H1 (cell line): ENCODE results near the gene KCNV2.

Source experiments
- EZH2 ChIP-seq: fragments of 200-600 bp; sonication (generic); IDR thresholded peaks from 2 replicates; pipeline ENCODE4 v1.7.1; 2012; ENCODE audit warnings: low read depth, mild to moderate bottlenecking, moderate library complexity, low read length, inconsistent platforms; ENCODE audit not compliant: severe bottlenecking
- RAD21 ChIP-seq, 2 experiments: IDR thresholded peaks in 1 of 2; conservative IDR thresholded peaks in 1 of 2; 2 replicates each; pipeline ENCODE4 v1.6.1; 2011; ENCODE audit warnings: low read depth in 2 of 2, low read length in 2 of 2, improper control_type of control experiment in 1 of 2, inconsistent platforms in 1 of 2, mild to moderate bottlenecking in 1 of 2, moderate library complexity in 1 of 2
- TF ChIP-seq, protein P1 (sequence below), 3 experiments: IDR thresholded peaks; 1 replicate in 2 of 3; 2 replicates in 1 of 3; pipeline versions ENCODE4 v1.5.1 to v1.6.1; 2011; ENCODE audit warnings: low read length in 3 of 3, mild to moderate bottlenecking in 3 of 3, inconsistent platforms in 2 of 3, low read depth in 1 of 3, moderate library complexity in 1 of 3; ENCODE audit not compliant: insufficient read depth in 1 of 3; ENCODE audit errors: control extremely low read depth in 1 of 3

DNA sequence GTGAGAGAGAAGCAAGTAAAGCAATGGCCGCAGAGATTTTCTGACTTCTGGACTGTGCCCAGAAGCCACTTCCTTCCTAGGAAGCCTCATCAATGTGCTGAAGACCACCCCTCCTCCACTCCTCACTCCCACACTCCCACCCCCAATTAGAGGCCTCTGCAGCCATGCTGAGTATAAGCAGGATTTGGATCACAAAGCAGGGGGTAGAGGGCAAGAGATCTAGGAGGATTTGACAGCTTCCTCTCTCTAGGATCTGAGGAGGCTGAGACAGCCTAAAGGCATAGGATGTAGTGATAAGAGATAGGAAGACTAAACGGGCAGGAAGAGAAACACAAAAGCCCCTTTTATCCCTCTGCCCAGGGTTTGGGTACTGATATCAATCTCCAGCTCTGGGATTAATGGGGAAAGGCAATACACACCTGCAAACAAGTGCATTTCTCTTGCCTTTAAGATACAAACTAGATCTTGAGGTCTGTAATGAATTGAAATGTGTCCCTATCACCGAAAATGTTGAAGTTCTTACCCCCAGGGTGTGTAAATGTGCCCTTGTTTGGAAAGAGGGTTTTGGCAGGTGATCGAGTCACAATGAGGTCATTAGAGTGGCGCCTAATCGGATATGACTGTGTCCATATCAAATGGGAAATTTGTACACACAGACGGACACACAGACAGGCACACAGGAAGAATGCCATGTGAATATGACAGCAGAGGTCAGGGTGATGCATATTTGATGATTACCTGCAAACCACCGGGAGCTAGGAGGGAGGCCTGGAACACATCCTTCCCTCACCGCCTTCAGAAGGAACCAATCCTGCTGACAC, 28.5 kb downstream of the KCNV2 start:
- no peak for TF ChIP-seq RAD21 (IDR thresholded peaks at IDR 0.05 in 1 of 2, conservative IDR thresholded peaks at IDR 0.05 in 1 of 2; ENCODE audit: low read depth in 2 of 2, low read length in 2 of 2)
- TF ChIP-seq, protein P1, sequence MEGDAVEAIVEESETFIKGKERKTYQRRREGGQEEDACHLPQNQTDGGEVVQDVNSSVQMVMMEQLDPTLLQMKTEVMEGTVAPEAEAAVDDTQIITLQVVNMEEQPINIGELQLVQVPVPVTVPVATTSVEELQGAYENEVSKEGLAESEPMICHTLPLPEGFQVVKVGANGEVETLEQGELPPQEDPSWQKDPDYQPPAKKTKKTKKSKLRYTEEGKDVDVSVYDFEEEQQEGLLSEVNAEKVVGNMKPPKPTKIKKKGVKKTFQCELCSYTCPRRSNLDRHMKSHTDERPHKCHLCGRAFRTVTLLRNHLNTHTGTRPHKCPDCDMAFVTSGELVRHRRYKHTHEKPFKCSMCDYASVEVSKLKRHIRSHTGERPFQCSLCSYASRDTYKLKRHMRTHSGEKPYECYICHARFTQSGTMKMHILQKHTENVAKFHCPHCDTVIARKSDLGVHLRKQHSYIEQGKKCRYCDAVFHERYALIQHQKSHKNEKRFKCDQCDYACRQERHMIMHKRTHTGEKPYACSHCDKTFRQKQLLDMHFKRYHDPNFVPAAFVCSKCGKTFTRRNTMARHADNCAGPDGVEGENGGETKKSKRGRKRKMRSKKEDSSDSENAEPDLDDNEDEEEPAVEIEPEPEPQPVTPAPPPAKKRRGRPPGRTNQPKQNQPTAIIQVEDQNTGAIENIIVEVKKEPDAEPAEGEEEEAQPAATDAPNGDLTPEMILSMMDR (IDR thresholded peaks at IDR 0.05; ENCODE audit: control extremely low read depth in 1 of 3, insufficient read depth in 1 of 3, low read depth in 1 of 3, low read length in 3 of 3) = no peak
- TF ChIP-seq EZH2 = no peak
